RKO (cell line): ENCODE measurements around the gene MATN4.

ENCODE experiments used
- DNase-seq: peaks from one replicate; pipeline ENCODE4 v3.0.0-alpha.2; 2016; ENCODE audit warnings: low spot score

MATN4 gene

DNA sequence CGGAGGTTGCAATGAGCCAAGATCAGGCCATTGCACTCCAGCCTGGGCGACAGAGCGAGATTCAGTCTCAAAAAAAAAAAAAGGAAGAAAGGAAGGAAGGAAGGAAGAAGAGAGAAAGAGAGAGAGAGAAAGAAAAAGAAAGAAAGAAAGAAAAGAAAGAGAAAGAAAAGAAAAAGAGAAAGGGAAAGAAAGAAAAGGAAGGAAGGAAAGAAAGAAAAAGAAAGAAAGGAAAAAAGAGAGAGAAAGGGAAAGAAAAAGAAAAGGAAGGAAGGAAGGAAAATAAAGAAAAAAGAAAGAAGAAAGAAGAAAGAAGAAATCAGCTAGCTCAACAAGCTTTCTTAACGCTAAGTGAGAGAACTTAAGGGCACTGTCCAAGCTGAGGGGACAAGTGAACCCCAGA is 7.6 kb upstream of the MATN4 start:
- DNase-seq, result no peak

- DNase-seq, result no peak
These were observed 5.8 kb upstream of the MATN4 start for GRCh38 chr20:45313943-45314342.

- DNase-seq, result no peak
These were observed 5.1 kb upstream of the MATN4 start for GRCh38 chr20:45313065-45313695.

- no peak for DNase-seq
These were observed 4.1 kb upstream of the MATN4 start for GRCh38 chr20:45312241-45312640.

- DNase-seq, result peak; percentile 40
These were observed 3.6 kb upstream of the MATN4 start for GRCh38 chr20:45311589-45312211.

GRCh38 chr20:45309075-45309474 is 976 bp upstream of the MATN4 start:
- DNase-seq, result no peak

- no peak for DNase-seq
These were observed 941 bp downstream of the MATN4 start for GRCh38 chr20:45307076-45307640.

DNA sequence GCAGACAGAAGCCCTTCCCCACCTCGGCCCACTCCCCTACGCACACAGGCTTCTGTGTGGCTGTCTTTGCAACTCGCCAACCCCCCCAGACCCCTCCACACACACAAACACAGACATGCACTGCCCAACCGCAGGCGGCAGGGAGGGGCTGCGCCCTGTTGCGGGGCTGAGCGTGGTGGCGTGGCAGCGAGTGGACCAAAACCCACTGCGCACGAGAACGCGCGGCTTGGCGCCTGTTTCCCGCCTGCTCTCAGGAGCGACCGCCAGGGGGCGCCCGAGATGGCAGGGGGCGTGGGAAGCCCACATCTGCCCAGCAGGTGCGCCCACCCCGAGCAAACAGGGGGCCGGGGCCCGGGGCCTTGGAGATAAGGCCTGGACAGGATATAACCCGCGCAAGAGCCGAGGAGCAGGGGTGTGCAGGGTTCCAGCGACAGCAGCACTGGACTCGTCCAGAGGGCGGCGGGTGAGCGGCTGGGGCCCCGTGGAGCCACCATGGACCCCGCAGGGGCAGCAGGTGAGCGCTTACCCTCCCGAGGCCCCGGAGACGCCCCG is 1.6 kb downstream of the MATN4 start, which contains the start of gene RBPJL:
Gene RBPJL, plus strand, starts transcription at position 410 of the 552 bp plus-strand sequence. Its CDS starts 83 bp downstream, at position 493.
- DNase-seq, result no peak

GRCh38 chr20:45305262-45305661 is 2.8 kb downstream of the MATN4 start:
- no peak for DNase-seq

DNA sequence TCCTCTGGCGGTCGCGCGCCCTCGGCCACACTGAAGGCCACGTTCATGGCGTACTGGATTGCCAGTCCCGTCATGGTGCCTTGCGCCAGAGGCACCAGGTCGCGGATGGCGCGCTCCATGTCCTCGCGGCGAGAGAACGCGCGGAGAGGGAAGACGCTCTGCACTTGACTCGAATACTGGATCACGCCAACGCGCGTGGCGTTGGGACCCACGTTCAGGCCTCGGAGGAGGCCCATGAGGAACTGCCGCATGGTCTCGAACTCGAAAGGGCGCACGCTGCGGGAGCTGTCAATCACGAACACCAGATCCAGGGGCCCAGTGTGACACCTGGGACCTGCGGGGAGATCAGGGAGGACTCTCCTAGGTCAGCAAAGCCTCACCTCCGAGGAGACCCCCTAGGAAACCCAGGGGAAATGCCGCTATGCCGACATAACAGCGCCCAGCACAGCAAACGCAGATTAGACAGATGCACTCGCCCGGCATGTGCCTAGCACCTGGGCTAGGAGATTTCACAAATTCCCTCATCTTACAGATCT is 3.6 kb downstream of the MATN4 start:
- DNase-seq, result no peak

DNA sequence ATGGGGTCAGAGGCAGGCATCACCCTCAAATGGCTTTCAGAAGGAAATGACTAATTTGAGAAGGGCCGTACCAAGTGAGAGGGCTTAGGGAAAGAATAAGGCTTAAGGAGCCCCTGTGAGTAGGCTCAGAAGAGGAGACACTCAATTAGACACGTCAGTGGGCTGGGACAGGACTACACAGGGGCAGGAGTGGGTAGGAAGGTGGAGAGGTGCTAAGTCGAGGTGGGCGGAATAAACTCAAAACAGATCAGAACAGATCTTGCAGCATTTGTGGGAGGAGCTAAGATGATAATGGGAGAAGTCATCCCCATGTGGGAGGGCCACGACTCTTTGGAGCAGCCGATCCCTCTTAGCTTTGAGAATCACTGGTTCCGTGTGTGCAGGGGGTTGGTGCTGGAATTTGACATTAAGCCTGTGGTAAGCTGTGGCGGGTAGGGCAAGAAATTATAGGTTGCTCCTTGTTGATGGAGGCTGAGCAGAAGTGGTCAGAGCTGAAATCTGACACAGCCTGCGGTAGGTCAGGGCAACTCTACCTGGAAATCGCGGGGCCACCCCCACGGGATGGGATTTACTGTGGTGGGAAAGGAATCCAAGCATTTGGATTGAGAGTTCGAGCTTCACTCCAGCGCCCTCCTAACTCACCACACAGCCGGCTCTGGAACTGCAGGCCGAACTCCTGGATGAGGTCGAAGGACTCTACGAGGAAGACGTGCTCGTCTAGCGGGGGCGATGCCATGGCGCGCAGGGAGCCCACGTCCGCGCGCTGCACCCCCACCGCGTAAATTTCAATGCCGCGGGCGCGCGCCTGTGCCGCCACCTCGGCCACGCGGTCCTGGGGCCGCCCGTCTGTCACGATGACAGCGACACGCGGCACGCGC is 4.3 kb downstream of the MATN4 start:
- DNase-seq, result peak; percentile 49

DNA sequence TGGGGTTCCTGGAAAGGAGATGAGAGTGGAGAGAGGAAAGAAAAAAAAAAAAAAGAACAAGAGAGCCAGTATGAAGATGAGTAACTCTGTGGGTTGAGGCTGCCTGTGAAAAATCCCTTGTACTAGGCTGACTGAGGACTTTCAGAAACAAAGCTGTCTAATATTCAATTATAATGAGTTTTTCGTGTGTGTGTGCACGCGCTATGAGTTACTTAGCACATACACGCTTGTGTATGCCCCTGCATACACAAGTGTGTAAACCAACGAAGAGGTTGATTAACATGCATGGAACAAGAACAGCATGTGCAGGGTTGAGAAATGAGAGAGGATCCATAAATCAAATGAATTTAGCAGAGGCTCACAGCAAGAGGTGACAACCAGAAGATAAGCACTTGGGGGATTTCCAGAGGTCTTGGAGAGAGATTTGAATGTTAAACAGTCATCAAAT is 6.3 kb downstream of the MATN4 start:
- DNase-seq, result no peak

DNA sequence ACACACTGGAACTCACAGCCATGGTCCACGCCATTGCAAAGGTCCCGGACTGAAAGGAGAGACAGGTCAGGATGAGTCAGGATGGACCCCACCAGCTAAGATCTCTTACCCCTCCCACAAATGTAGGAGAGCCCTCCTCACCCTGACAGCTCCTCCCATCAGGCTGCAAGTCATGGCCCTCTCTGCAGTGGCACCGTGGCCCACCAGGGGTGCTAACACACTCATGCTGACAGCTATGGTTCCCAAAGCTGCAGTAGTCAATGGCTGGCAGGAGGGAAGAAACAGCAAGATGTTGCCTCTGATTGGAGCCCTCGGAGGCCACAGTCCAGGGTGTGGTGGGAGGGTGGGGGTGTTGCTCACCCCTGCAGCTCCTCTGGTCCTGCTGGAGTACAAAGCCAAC is 7.1 kb downstream of the MATN4 start:
- DNase-seq, result peak; percentile 62

- no peak for DNase-seq
These were observed 8.3 kb downstream of the MATN4 start for GRCh38 chr20:45299786-45300185.

DNA sequence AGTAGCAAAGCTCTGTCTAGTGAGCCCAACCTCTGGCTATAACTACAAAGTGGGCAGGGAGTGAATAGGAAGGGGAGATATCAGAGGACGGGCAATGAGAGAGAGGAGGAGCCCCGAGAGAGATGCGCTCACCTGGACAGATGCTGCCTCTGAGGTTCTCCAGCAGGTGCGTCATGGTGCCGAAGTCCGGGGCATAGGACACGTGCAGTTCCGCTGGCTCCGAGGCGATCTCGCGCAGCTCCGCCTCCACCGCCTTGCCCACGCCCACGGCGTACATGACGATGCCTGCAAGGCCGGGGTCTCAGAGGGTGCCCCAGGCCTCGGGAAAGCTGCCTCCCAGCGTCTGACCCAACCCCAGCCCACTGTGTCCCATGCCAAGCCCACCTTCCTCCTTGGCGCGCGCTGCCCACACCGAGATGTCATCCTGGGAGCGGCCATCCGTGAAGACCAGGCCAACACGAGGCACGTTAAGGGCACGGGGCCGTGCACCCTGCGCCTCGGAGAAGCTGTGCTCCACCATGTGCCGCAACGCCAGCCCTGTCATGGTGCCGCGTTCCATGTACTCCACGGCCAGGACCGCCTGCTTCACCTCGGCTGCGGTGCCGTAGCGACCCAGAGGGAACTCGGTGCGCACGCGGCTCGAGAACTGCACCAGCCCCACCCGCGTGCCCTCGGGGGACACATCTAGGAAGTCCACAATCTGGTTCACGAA is 10.2 kb downstream of the MATN4 start:
- no peak for DNase-seq

GRCh38 chr20:45294659-45295058 is 13.4 kb downstream of the MATN4 start:
- no peak for DNase-seq

GRCh38 chr20:45294003-45294368 is 14.1 kb downstream of the MATN4 start:
- no peak for DNase-seq

- DNase-seq, result no peak
These were observed 14.8 kb downstream of the MATN4 start for GRCh38 chr20:45293041-45294002.

- no peak for DNase-seq
These were observed 15.8 kb downstream of the MATN4 start for GRCh38 chr20:45292343-45292742.

DNA sequence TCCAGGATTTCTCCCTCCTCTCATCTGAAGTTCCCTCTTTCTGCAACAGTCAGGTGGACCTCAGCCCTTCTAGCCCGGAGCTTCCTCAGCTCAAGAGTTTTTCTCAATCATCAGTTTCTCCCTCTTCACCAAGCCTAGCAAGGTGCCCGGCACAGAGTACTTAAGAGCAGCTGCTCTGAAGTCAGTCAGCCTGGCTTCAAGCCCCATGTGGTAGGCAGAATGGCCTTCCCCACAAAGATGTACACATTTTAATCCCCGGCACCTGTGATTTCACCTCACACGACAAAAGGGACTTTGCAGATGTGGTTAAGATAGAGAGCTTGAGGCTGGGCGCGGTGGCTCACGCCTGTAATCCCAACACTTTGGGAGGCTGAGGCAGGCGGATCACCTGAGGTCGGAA is 16.6 kb downstream of the MATN4 start:
- no peak for DNase-seq
